GM21526 (cell line): ENCODE data around the gene ADSS2.
"Not testable (repeated sequence)": the region's sequence is repeated elsewhere in the genome, so short reads cannot be mapped to it uniquely, and the experiment has no call there.

Experiments used
- ATAC-seq: cut with Tn5 transposase; IDR thresholded peaks from one replicate; pipeline ENCODE4 v1.9.1; 2021; ENCODE audit warnings: moderate library complexity; ENCODE audit not compliant: unreplicated experiment, low FRiP score

ADSS2 gene

GRCh38 chr1:244451539-244451950 is at the start of gene ADSS2:
Gene ADSS2 (minus strand): TSS chr1:244451909. CDS start chr1:244451817, 92 bp downstream.
- no peak for ATAC-seq

GRCh38 chr1:244500515-244500914 is 48.8 kb upstream of the ADSS2 start:
- not testable (repeated sequence) for ATAC-seq

DNA sequence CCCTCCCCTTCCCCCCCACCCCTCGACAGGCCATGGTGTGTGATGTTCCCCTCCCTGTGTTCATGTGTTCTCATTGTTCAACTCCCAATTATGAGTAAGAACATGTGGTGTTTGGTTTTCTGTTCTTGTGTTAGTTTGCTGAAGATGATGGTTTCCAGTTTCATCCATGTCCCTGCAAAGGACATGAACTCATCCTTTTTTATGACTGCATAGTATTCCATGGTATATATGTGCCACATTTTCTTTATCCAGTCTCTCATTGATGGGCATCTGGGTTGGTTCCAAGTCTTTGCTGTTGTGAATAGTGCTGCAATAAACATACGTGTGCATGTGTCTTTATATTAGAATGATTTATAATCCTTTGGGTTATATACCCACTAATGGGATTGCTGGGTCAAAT is 47.8 kb upstream of the ADSS2 start:
- not testable (repeated sequence) for ATAC-seq

GRCh38 chr1:244497805-244498204 is 46.1 kb upstream of the ADSS2 start:
- no peak for ATAC-seq

- ATAC-seq, result no peak
These were observed 44.5 kb upstream of the ADSS2 start for GRCh38 chr1:244496186-244496585.

- no peak for ATAC-seq
These were observed 42.9 kb upstream of the ADSS2 start for GRCh38 chr1:244494653-244495052.

DNA sequence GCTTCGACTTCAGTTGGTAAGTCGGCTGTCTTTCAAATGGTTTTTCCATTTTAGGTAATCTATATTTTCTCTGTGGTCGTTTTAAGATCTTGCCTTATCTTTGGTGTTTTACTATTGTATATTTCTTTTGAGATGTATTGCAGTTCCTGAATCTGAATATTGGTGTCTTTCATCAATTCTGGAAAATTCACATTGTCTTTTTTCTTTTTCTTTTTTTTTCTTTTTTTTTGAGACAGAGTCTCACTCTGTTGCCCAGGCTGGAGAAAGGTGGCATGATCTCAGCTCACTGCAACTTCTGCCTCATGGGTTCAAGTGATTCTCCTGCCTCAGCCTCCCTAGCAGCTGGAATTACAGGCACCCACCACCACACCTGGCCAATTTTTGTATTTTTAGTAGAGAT is 33.3 kb upstream of the ADSS2 start:
- not testable (repeated sequence) for ATAC-seq

DNA sequence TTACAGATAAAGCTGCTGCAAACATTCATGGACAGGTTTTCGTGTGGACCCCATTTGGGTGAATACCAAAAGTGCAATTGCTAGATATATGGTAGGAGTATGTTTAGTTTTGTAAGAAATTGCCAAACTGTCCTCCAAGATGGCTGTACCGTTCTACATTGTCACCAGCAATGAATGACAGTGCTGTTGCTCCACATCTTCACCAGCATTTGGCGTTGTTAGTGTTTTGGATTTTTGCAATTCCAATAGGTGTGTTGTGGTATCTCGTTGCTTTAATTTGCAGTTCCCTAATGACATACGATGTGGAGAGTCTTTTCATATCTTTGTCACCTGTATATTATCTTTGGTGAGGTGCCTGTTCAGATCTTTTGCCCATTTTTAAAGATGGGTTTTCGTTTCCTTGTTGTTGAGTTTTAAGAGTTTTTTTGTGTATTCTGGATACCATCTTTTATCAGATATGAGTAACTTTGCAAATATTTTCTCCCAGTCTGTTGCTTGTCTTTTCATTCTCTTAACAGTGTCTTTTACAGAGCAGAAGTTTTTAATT is 21.4 kb upstream of the ADSS2 start:
- ATAC-seq, result no peak

- no peak for ATAC-seq
These were observed 15.0 kb upstream of the ADSS2 start for GRCh38 chr1:244466724-244467123.

- ATAC-seq, result peak; percentile 99
These were observed 9.7 kb upstream of the ADSS2 start, which contains the start of gene CATSPERE for GRCh38 chr1:244461245-244462071. Gene CATSPERE (plus strand): TSS chr1:244461273. CDS start chr1:244461430, 157 bp downstream.

DNA sequence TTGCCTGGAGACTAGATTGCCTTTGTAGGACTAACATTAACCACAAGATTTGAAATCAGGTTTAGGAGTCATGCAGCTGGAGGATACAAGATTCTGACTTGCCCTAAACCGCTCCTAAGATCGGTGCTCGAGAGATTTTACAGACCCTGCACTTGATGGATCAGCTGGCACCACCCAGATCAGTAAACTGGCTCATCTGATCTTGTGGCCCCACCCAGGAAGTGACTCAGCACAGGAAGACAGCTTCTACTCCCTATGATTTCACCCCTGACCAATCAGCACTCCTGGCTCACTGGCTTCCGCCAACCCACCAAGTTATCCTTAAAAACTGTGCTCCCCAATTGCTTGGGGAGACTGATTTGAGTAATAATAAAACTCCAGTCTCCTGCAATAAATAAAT is 8.5 kb upstream of the ADSS2 start:
- no peak for ATAC-seq

GRCh38 chr1:244458781-244459180 is 7.1 kb upstream of the ADSS2 start:
- no peak for ATAC-seq

- ATAC-seq, result no peak
These were observed 4.9 kb upstream of the ADSS2 start for GRCh38 chr1:244456586-244456985.

GRCh38 chr1:244454412-244454811 is 2.7 kb upstream of the ADSS2 start:
- no peak for ATAC-seq

DNA sequence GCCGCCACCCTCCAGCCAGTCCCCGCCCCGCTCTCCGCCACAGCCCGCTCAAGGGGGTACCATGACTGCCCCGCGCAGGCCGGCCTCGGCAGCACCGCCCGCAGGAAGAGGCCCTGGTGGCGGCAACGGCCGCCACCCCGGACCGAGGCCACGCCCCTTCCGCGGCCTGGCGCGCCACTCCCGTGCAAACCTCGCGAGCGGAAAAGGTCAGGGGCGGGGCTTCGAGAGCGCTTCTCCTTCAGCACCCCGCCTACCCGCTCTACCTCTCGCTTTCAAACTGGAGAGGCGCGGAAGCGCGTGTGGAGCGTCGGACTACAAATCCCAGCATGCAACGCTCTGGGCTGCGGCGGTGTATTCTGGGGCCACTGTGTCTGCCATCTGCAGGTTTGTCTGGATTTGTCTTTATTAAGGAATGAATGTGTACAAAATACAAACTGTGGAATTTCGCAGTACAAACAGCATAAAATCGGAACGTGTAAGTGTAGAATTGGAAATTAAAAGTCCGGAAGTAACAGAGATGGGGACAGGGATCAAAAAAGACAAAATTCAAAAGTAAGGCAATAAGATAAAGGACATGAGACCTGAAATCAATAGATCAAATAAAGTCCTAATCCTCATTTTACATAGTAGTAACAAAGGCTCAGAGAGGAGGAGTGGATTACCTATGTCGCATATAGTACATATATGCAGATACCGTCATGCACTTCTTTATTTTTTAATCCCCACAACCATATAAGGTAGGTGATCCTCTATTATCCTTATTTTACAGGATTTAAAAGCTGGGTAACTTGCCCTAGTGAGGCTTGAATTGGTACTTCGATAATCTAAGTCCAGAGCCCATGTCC is 464 bp upstream of the ADSS2 start:
- peak; percentile 93 for ATAC-seq

DNA sequence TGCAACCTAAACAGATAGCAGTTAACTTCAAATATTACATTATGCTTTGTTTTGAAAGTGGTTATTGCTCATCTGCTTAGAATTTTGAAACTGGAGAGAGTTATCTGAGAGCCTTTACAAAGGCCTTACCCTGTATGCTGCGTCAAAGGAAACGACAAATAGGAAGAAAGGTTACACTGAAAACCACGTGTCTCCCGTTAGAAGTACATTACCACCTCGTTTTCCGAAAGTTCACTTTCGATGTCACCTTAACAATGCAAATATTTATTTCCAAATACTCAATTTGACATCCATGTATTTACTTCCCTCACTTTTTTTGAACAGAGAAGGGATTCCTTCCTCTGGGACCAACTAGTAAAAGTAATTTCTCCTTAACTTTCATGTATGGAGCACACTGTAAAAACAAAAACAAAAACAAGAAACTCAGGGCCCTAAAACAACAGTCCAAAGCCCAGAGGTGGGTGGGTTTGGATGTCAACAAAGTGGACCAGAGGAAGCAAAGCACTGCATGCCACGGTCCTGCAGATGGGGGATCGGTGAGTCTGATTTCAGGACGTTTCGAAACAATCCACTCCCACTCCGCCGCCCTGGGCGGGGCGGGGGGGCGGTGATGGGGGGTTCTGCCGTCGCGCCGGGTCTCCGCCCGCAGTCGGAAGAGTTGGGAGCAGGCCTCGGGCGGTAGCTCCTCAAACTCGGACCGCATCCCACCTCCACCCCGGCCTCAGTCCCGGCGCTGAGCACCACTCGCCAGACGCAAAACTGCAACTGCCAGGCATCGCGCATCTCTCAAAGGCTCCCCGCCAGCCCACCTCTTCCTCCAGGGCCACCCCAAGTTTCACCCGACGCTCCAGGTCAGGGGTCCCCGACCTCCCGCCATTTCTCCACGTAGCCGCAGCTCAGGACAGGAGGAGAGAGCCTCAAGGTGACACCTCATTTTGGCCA is 841 bp downstream of the ADSS2 start:
- ATAC-seq, result peak; percentile 23

GRCh38 chr1:244449936-244450508 is 1.7 kb downstream of the ADSS2 start:
- no peak for ATAC-seq

DNA sequence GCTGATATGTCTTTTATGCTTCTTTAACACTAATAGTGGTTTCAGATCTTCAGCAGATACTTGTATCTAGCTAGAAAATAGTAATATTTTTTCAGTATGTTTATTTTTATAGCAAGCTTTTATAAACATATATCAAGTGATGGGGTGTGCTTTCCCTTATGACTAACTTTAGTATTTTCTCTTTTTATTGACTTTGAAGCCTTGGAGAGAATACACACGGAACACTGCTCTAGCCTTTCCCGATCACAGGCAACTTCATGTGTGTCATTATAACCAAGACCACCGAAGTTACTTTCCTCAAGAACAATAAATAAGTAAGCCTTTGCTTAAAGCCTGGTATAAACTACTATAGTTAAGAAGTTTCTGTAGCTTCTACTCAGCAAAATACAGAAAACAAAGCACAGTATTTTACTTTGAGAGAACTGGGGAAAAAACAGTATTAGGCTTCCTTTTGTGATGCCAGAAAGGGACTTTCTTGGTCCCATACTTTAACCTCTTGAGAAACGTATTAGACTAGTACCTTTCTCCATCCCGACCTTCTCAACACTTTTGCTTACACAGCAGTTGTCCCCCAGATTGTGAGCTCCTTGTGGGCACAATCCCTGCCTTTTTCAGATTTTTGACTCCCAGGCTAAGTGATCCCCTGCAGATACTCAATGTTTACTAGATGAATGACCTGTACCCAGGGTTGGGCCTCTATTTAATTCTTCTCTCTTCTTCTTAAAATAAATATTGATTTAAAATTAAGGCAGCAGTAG is 3.3 kb downstream of the ADSS2 start:
- no peak for ATAC-seq

- no peak for ATAC-seq
These were observed 4.2 kb downstream of the ADSS2 start for GRCh38 chr1:244447552-244447951.
